Colonic mucosa (tissue), 4 donors: ENCODE measurements around the gene CHI3L2. TPM values are rescaled to one million over a fixed set of nuclear protein-coding genes. Genes with fewer than 3 reads are reported as not detected.

Experiments
- DNase-seq: peaks from one replicate; pipeline ENCODE4 v3.0.0-alpha.2; 2020
- H3K27ac ChIP-seq: fragments of 200-600 bp; one replicate; pipeline ENCODE4 v1.8.0; 2021
- H3K27me3 ChIP-seq: fragments of 200-600 bp; one replicate; pipeline ENCODE4 v1.8.0; 2021
- H3K36me3 ChIP-seq: fragments of 200-600 bp; one replicate; pipeline ENCODE4 v1.8.0; 2021
- H3K4me1 ChIP-seq: fragments of 200-600 bp; one replicate; pipeline ENCODE4 v1.8.0; 2021; ENCODE audit warnings: mild to moderate bottlenecking
- H3K4me3 ChIP-seq: fragments of 200-600 bp; one replicate; pipeline ENCODE4 v1.8.0; 2021
- H3K9ac ChIP-seq, 2 donors: one replicate each; pipeline ENCODE4 v1.7.0; 2013; ENCODE audit warnings: control low read depth in 2 of 2, low read depth in 2 of 2, low read length in 2 of 2
- H3K9me3 ChIP-seq: fragments of 200-600 bp; one replicate; pipeline ENCODE4 v1.8.0; 2021
- CTCF ChIP-seq: fragments of 200-600 bp; IDR thresholded peaks from one replicate; pipeline ENCODE4 v1.8.0; 2022; ENCODE audit warnings: antibody characterized with exemption, mild to moderate bottlenecking
- intact Hi-C: fragments of 100-400 bp; cut with DNase I; formaldehyde crosslinking; loops from one replicate; pipeline ENCODE4 v1.14.1; 2022
- total RNA-seq, 2 donors: library from RNA; stranded (reverse); fragmentation: NEBNext Ultra II Directional in 1 of 2; extraction: Animal tissue kit (Norgen Biotek cat#: 25700) in 1 of 2; gene quantifications; one replicate each; pipeline ENCODE4 v1.2.1, GENCODE V29; 2021
- donor health status: healthy.
- donor health status: DM: no; HTN: no; CAD: no.
- donor health status: DM: no; HTN: no; CAD: no.

The CHI3L2 gene
- total RNA-seq, 2 donors from 2014 or later = 0.49 to 0.53 TPM

- intact Hi-C loops = no loop called here
- H3K9ac ChIP-seq = no peak overlapping the region
- no peak for DNase-seq
- H3K27ac ChIP-seq = no peak overlapping the region
- no peaks in the 10 kb centered on the region for H3K9me3 ChIP-seq
- H3K36me3 ChIP-seq = no peaks in the 10 kb centered on the region
- no peaks in the 10 kb centered on the region for H3K4me1 ChIP-seq
- no peak overlapping the region for H3K4me3 ChIP-seq
- no peak for TF ChIP-seq CTCF
- H3K27me3 ChIP-seq = no peaks in the 10 kb centered on the region
These were observed 19.8 kb downstream of the CHI3L2 start for GRCh38 chr1:111247125-111247838.

- no peak for DNase-seq
- TF ChIP-seq CTCF = no peak
- Histone ChIP-seq H3K27ac (no peak overlapping the region), H3K4me3 (no peak overlapping the region), H3K4me1 (no peaks in the 10 kb centered on the region), H3K27me3 (no peaks in the 10 kb centered on the region), H3K9me3 (no peaks in the 10 kb centered on the region), H3K9ac (no peak overlapping the region), H3K36me3 (no peaks in the 10 kb centered on the region)
- intact Hi-C loops = no loop called here
These were observed 22.4 kb downstream of the CHI3L2 start for GRCh38 chr1:111249960-111250359.

GRCh38 chr1:111251570-111251969, 24.1 kb downstream of the CHI3L2 start:
- Histone ChIP-seq H3K4me3 (no peak overlapping the region), H3K9ac (no peak overlapping the region), H3K36me3 (no peaks in the 10 kb centered on the region), H3K9me3 (no peaks in the 10 kb centered on the region), H3K27me3 (no peaks in the 10 kb centered on the region), H3K4me1 (no peaks in the 10 kb centered on the region), H3K27ac (no peak overlapping the region)
- DNase-seq = no peak
- intact Hi-C loops = no loop called here
- no peak for TF ChIP-seq CTCF

- Histone ChIP-seq H3K27me3 (no peaks in the 10 kb centered on the region), H3K9me3 (no peaks in the 10 kb centered on the region), H3K36me3 (no peaks in the 10 kb centered on the region), H3K4me1 (no peaks in the 10 kb centered on the region), H3K27ac (no peak overlapping the region), H3K9ac (no peak overlapping the region), H3K4me3 (no peak overlapping the region)
- intact Hi-C loops = no loop called here
- no peak for DNase-seq
- TF ChIP-seq CTCF = no peak
These were observed 25.3 kb downstream of the CHI3L2 start for GRCh38 chr1:111252786-111253185.

GRCh38 chr1:111253876-111254275, 26.4 kb downstream of the CHI3L2 start:
- H3K27me3 ChIP-seq = no peaks in the 10 kb centered on the region
- no peak for TF ChIP-seq CTCF
- H3K36me3 ChIP-seq = no peaks in the 10 kb centered on the region
- intact Hi-C loops = no loop called here
- no peak overlapping the region for H3K4me3 ChIP-seq
- H3K9me3 ChIP-seq = no peaks in the 10 kb centered on the region
- no peak overlapping the region for H3K9ac ChIP-seq
- no peak for DNase-seq
- H3K27ac ChIP-seq = no peak overlapping the region
- H3K4me1 ChIP-seq = no peaks in the 10 kb centered on the region
